Cardiac atrium fibroblast (primary cell): ENCODE data around the gene TMPRSS11F. TPM values are rescaled to one million over a fixed set of nuclear protein-coding genes. Genes with fewer than 3 reads are reported as not detected.

Experiments used
- total RNA-seq: library from RNA; depleted of rRNA; stranded (reverse); fragments of >200 nt; gene quantifications from 2 replicates; pipeline ENCODE4 v1.2.3, GENCODE V29; 2015

The TMPRSS11F gene
- not detected in 2 replicates for total RNA-seq

DNA sequence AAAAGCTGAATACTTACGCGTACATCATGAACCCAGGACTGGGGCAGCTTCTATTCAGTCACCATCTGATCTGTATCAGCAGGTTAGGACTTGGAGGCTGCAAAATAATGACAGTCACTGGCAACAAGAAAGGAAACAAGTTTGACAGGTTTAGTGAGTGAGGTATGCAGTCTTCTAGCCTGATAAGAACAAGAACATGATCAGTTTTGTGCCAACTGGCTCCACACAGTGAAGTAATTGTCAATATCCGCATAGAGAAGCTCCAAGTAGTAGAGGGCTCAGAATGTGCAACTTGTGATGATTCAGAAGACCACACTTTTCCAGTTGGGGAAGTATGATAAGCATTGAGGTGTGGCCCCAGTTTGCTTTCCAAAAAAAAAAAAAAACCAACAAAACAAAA is at the start of gene TMPRSS11F:
Gene TMPRSS11F, minus strand, starts transcription at position 77 of the 400 bp plus-strand sequence. Its CDS starts 49 bp downstream, at position 28.

Other genes starting within 250 kb of the TMPRSS11F start
- not detected in 2 replicates for gene TMPRSS11D, start 245.9 kb downstream of the TMPRSS11F start, total RNA-seq
- gene TMPRSS11A, start 166.4 kb downstream of the TMPRSS11F start, total RNA-seq, result not detected in 2 replicates
- gene TMPRSS11B, start 115.8 kb upstream of the TMPRSS11F start, total RNA-seq, result not detected in 2 replicates
- 21.4 and 47.7 TPM in 2 replicates for gene YTHDC1, start 220.2 kb upstream of the TMPRSS11F start, total RNA-seq